HEK293 (cell line): ENCODE data around the gene MME.

Experiments used
- CTCF ChIA-PET: fragments of 350-600 bp; formaldehyde crosslinking; extraction: SDS; loops from one replicate; lab custom pipeline; 2021; ENCODE audit warnings: antibody characterized with exemption; lab: Yijun Ruan, JAX
- POLR2A ChIA-PET: fragments of 300-600 bp; formaldehyde crosslinking; extraction: SDS; loops from one replicate; lab custom pipeline; 2020; ENCODE audit warnings: antibody characterized with exemption, inconsistent platforms; lab: Yijun Ruan, JAX
- H3K27ac ChIP-seq: fragments of 200-500 bp; sonication (Bioruptor generic); 2 replicates; pipeline ENCODE4 v1.5.1; 2014; ENCODE audit warnings: low read depth, low read length, control low read depth, inconsistent platforms; ENCODE audit errors: extremely low read depth
- H3K36me3 ChIP-seq, 2 experiments: fragments of 200-500 bp in 1 of 2; sonication (Bioruptor generic) in 1 of 2; 1 replicate in 1 of 2; 2 replicates in 1 of 2; pipeline ENCODE4 v1.5.1; 2014 to 2017; ENCODE audit warnings: inconsistent platforms in 2 of 2, low read length in 2 of 2; ENCODE audit not compliant: control insufficient read depth in 2 of 2, insufficient read depth in 1 of 2
- H3K4me1 ChIP-seq: fragments of 200-500 bp; sonication (Bioruptor generic); 2 replicates; pipeline ENCODE4 v1.5.1; 2014; ENCODE audit warnings: mild to moderate bottlenecking, low read length, inconsistent platforms; ENCODE audit not compliant: control insufficient read depth, insufficient read depth
- H3K4me3 ChIP-seq: 2 replicates; pipeline ENCODE4 v1.5.1; 2011; ENCODE audit warnings: low read depth, mild to moderate bottlenecking, control low read depth, low read length, moderate library complexity
- H3K9me3 ChIP-seq: fragments of 200-500 bp; sonication (Bioruptor generic); 2 replicates; pipeline ENCODE4 v1.5.1; 2014; ENCODE audit warnings: low read depth, low read length, inconsistent platforms; ENCODE audit not compliant: control insufficient read depth, insufficient read depth
- FEZF1 ChIP-seq: fragments of 450-650 bp; formaldehyde crosslinking; IDR thresholded peaks from 2 replicates; pipeline ENCODE4 v1.5.1; 2016; ENCODE audit warnings: missing biosample characterization, missing genetic modification characterization
- ZBTB26 ChIP-seq: fragments of 450-650 bp; formaldehyde crosslinking; optimal IDR thresholded peaks from 2 replicates; pipeline ENCODE3; 2016; ENCODE audit warnings: missing biosample characterization, mild to moderate bottlenecking, missing genetic modification characterization
- ZBTB48 ChIP-seq: fragments of 450-650 bp; formaldehyde crosslinking; IDR thresholded peaks from 2 replicates; pipeline ENCODE4 v1.5.1; 2016; ENCODE audit warnings: missing biosample characterization, missing genetic modification characterization
- ZIC2 ChIP-seq: fragments of 450-650 bp; formaldehyde crosslinking; IDR thresholded peaks from 2 replicates; pipeline ENCODE4 v1.5.1; 2016; ENCODE audit warnings: missing biosample characterization, missing genetic modification characterization
- ZNF155 ChIP-seq: fragments of 450-650 bp; formaldehyde crosslinking; IDR thresholded peaks from 2 replicates; pipeline ENCODE4 v1.5.1; 2016; ENCODE audit warnings: missing biosample characterization, missing genetic modification characterization
- ZNF184 ChIP-seq: fragments of 450-650 bp; IDR thresholded peaks from 2 replicates; pipeline ENCODE4 v1.5.1; 2018; ENCODE audit warnings: missing biosample characterization, mild to moderate bottlenecking, missing genetic modification characterization
- ZNF221 ChIP-seq: fragments of 450-650 bp; formaldehyde crosslinking; IDR thresholded peaks from 2 replicates; pipeline ENCODE4 v1.5.1; 2017; ENCODE audit warnings: missing biosample characterization, missing genetic modification characterization, borderline replicate concordance
- ZNF274 ChIP-seq, 2 experiments: fragments of 200-500 bp in 1 of 2; fragments of 450-650 bp in 1 of 2; sonication (Bioruptor generic) in 1 of 2; formaldehyde crosslinking in 1 of 2; IDR thresholded peaks; 2 replicates each; pipeline versions ENCODE4 v1.5.1 to v1.6.1; 2014 to 2016; ENCODE audit warnings: borderline replicate concordance in 1 of 2, inconsistent platforms in 1 of 2, low read length in 1 of 2, missing biosample characterization in 1 of 2, missing genetic modification characterization in 1 of 2
- ZNF362 ChIP-seq: fragments of 450-650 bp; formaldehyde crosslinking; IDR thresholded peaks from 2 replicates; pipeline ENCODE4 v1.5.1; 2016; ENCODE audit warnings: missing biosample characterization, missing genetic modification characterization
- ZNF394 ChIP-seq: fragments of 450-650 bp; formaldehyde crosslinking; IDR thresholded peaks from 2 replicates; pipeline ENCODE4 v1.5.1; 2016; ENCODE audit warnings: missing biosample characterization, missing genetic modification characterization, mild to moderate bottlenecking, moderate library complexity, borderline replicate concordance
- ZNF530 ChIP-seq: fragments of 450-650 bp; formaldehyde crosslinking; IDR thresholded peaks from 2 replicates; pipeline ENCODE4 v1.5.1; 2016; ENCODE audit warnings: low read depth, missing biosample characterization, missing genetic modification characterization
- ZNF548 ChIP-seq: fragments of 450-650 bp; formaldehyde crosslinking; IDR thresholded peaks from 2 replicates; pipeline ENCODE4 v1.5.1; 2016; ENCODE audit warnings: missing biosample characterization, missing genetic modification characterization
- ZNF600 ChIP-seq: fragments of 450-650 bp; formaldehyde crosslinking; IDR thresholded peaks from 2 replicates; pipeline ENCODE4 v1.5.1; 2016; ENCODE audit warnings: missing biosample characterization, missing genetic modification characterization

MME gene

GRCh38 chr3:155231792-155232191 is 151.7 kb downstream of the MME start:
- TF ChIP-seq ZNF274 (IDR thresholded peaks at IDR 0.05; ENCODE audit: low read length) (no peak), ZNF274 (tag by site-specific recombination; IDR thresholded peaks at IDR 0.05; ENCODE audit: borderline replicate concordance) (no peak), ZBTB26 (tag by site-specific recombination) (no peak)
- TF ChIP-seq, all 188 proteins: peak for 0
- Histone ChIP-seq H3K4me1 (no peaks in the 10 kb centered on the region), H3K4me3 (no peak overlapping the region)

GRCh38 chr3:155232605-155233004 is 152.5 kb downstream of the MME start:
- POLR2A ChIA-PET = no interaction called here
- no peak overlapping the region for H3K27ac ChIP-seq
- CTCF ChIA-PET = no interaction called here

More at GRCh38 chr3:155231792-155232191, 151.7 kb downstream of the MME start:
- Histone ChIP-seq H3K9me3 (no peaks in the 10 kb centered on the region), H3K27ac (no peak overlapping the region), H3K36me3 (no peaks in the 10 kb centered on the region)
- ChIA-PET POLR2A (no interaction called here), CTCF (no interaction called here)

GRCh38 chr3:155233213-155233612 is 153.1 kb downstream of the MME start:
- ChIA-PET POLR2A (no interaction called here), CTCF (no interaction called here)
- Histone ChIP-seq H3K27ac (no peak overlapping the region), H3K4me3 (no peak overlapping the region), H3K4me1 (no peaks in the 10 kb centered on the region), H3K9me3 (no peaks in the 10 kb centered on the region), H3K36me3 (no peaks in the 10 kb centered on the region)
- TF ChIP-seq FEZF1 (tag by site-specific recombination) (peak; percentile 89), ZBTB48 (tag by site-specific recombination) (peak; percentile 40; the same call in 1 of the 2 replicates), ZNF184 (tag by site-specific recombination) (no peak), ZIC2 (tag by site-specific recombination) (peak; percentile 48; the same call in 1 of the 2 replicates), ZNF600 (tag by site-specific recombination) (no peak)

More at GRCh38 chr3:155232605-155233004, 152.5 kb downstream of the MME start:
- Histone ChIP-seq H3K4me1 (no peaks in the 10 kb centered on the region), H3K36me3 (no peaks in the 10 kb centered on the region), H3K9me3 (no peaks in the 10 kb centered on the region), H3K4me3 (no peak overlapping the region)
- TF ChIP-seq ZNF362 = no peak
- no peak for TF ChIP-seq ZNF221 (tag by site-specific recombination)
- no peak for TF ChIP-seq ZNF394 (tag by site-specific recombination)
- TF ChIP-seq ZNF548 (tag by site-specific recombination) = no peak
- no peak for TF ChIP-seq ZNF530 (tag by site-specific recombination)
- no peak for TF ChIP-seq ZNF155 (tag by site-specific recombination)
